GM20431 (cell line): ENCODE results near the gene MAGEA9B.
"Not testable (repeated sequence)": the region's sequence is repeated elsewhere in the genome, so short reads cannot be mapped to it uniquely, and the experiment has no call there.

Experiments used
- in situ Hi-C: fragments of 300-500 bp; cut with MseI, MboI; formaldehyde crosslinking; loops from one replicate; pipeline ENCODE4 v1.15.0; 2020; ENCODE audit warnings: low sequenced_read_pairs; ENCODE audit not compliant: unreplicated experiment

The MAGEA9B gene

DNA sequence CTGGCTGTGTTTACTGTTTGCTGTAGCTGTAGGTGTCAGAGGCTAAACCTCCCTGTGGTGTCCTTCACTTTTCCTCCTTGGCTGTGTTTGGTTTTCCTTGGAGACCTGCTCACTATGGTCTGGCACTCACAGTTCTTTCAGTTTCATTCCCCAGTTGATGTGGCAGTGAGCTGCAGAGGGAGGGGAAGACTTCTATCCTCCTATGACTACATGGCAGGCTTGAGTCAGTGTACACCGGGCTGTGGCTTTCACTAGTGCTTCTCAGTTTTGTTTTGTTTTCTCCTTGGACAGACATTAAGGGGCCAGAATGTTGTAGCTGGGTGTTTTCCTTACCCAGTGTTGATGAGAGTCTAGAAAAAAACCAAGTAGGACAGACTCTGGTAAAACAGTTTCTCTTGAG, 13.8 kb downstream of the MAGEA9B start:
- in situ Hi-C loops, result not testable (repeated sequence)

DNA sequence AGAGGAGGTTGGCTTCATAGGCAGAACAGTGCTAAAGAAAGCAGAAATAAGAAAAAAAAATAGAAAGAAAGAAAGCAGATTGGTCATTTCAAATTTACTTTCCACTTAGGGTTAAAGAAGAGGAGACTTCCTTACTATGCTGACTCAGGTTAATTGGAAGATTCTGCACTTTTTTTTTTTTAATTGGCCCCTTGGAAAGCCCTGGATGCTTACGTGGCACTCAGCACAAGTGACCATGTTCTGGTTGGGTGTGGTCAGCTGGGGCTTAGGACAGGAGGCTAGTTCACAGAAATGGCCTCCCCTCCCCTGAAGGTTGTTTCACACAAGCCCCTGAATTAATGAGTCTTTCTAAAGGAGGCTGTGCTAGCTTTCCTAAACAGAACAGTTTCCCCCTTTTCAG, 14.5 kb downstream of the MAGEA9B start:
- in situ Hi-C loops, result no loop called here

DNA sequence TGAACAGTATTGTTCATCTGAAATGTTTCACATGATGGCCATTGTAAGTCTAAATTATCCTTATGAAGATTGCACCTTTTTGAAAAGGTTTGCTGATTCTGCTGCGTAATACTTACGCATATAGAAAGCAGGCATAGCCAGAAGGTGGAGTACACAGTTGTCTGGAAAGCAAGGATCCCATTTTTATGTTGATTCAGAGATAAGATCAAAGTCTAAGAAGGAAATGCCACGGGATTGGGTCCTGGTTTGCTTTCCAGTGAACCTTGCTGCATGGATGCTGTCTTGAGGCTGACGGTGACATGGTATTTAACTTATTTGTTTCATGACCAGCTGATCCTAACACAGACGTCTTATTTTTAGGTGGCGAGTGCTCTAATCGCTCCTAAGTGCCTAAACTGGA, 15.5 kb downstream of the MAGEA9B start:
- in situ Hi-C loops, result no loop called here

DNA sequence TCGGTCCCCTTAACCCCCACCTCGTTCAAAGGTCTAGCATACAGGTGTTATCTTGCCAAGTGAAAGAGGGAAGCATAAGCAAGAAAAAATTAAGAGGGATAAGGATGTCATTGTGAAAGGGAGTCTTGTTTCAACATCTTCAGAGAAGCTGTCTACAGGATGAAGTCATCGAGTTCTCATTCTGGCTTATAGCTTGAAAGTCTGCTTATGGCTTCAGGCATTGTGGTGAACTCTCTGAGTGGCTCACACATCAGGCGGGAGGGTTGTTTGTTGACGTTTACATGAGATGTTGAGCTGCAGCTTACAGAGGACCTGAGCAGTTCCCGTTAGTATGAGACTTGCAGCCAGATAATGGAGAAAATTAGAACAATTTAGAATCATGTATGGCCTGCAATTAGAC, 16.6 kb downstream of the MAGEA9B start:
- in situ Hi-C loops, result no loop called here

DNA sequence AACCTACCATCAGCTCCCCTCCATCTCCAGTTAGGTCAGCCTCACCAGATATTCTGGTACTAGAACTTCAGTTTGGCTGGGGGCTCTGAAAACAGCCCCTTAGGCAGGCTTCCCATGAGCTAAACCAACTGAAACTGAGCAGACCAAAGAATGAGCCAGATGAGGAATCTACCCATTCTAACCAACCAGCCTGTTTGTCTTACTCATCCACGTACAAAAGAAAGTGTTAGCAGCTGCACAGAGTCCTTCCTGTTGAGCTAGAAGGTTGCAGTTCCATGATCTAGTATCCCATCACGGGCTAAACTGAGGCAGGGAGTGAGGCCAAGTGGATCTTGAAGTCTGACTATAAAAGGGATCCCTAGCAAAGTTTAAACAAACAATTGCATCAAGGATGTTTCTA, 17.5 kb downstream of the MAGEA9B start:
- in situ Hi-C loops, result no loop called here

DNA sequence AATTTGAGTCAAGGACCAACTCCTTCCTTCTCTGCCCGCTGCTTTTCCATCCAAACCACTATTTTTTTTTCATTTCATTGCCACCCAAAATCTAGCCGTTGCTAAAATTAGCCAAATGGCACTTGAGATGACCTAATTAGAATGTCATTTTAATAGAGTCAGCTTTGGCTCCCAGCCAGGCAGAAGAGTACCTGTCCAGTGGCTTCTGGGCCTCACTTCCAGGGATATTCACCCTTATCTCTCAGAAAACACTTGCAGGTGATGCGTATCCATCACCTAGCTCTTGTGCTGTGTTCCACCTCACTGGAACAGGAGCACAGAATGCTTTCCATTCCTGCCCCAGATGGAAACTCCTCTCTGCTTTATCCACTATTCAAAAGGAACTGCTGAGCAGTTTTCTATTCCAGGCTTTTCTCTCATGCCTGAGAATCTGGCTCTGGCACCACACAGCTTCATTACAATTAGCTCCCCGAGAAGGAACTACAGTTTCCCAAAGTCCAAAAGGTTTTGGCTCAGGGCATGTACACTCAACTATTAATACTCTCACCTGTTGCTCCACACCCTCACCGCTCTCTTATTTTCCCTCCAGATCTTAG, 18.5 kb downstream of the MAGEA9B start:
- in situ Hi-C loops, result no loop called here

DNA sequence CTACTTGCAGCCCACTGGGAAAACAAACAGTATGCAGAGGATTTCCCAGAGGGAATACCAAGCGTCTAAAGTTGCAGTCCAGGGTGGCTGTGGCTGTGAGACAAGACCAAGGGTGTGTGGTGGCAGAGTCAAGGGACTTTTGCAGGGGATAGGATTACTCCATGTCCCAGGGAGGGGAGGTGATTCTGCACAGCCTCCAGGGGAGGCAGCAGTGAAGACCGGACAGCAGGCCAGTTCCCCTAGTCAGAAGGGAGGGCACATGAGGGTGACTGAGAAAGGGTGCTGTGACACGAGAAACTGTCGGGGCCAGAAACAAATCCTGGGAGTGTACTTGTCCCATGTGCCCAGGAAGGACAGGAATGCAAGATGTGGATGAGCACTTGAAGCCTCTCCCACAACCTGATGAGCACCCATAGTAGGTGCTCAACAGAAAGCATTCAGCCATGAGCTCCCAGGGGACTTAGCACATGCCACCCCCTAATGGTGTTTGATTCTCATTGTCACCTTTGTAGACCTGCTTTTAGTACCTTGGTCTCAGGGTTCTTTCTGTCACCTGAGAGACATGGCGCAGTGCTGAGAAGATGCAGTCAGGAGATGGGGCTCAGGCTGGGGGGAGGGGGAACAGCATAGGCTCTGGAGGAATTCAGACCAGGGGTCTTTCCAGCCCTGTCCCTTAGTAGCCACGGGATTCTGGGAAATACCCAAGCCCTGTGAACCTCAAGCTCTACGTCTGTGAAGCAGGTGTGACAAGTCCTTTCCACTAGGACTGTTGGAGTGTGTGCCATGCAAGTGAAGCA, 19.4 kb downstream of the MAGEA9B start:
- in situ Hi-C loops, result no loop called here

DNA sequence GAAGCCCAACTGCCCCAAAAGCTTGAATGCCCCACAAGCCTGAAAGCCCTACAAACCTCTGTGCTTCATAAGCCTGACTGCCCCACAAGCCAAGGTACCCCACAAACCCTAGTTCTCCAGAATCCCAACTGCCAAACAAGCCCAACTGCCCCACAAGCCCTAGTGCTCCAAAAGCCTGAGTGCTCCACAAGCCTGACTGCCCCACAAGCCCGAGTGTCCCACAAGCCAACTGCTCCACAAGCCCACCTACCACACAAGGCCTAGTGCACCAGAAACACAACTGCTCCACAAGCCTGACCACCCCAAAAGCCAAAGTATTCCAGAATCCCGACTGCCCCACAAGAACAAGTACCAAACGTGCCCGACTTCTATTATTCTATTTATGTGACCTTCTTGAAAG, 23.9 kb downstream of the MAGEA9B start:
- in situ Hi-C loops, result no loop called here

DNA sequence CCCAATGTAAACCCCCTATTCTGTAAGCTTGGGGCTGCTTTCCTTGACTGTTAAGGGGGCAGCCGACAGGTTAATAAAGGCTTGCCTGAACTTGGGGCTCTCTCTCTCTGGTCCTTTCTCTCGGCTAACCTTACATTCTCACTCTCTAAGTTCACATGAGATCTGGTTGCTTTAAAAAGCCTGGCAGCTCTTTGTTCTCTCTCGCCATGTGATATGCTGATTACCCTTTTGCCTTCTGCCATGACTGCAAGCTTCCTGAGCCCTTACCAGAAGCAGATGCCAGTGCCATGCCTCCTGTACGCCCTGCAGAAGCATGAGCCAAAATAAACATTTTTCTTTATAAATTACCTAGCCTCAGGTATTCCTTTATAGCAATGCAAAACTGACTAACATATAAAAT, 32.0 kb downstream of the MAGEA9B start:
- in situ Hi-C loops, result not testable (repeated sequence)

DNA sequence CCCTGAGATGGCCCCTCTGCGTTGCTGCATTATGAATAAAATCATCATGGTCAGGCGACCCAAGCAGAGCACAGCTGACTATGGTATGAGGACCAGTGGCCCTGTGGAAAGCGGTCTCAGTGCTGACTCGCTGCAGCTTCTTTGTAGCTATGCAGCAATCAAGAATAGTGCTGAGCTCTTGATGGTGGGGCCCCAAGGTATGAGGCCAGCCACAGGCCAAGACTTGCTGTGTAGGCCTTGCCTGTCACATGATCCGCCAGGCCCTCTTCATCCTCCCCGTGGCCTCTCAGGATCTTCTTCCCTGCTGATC, 35.4 kb downstream of the MAGEA9B start:
- in situ Hi-C loops, result not testable (repeated sequence)

DNA sequence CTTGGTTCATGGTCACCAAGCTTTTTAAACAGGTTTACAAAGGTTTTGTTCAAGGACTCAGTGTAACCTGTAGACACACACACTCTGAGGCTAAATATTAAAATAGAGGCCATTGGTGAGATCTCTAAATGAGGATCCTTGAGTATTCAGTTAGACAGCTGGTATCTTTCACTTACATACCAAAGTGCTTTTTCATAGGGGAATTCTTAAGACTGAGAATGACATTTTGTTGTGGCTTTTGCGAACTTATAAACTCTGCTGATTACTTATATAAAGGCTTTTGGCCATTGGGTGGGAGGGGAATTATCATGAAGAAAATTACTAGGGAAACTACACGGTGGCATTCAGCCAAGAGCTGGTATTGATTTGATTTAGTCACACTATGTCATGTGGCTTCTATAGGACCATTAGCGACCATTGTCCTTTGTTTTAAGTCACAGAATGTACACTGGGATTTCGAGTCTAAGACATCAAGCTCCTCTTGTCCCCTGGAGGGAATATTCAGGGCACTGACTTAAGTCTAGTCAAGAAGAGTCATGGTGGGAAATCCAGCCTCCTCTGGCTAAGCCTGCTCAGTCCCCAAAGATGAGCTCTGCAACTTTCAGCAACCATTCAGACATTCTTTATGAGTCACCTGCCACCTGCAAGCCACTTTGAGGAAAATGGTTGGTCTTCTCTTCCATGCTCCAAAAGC, 35.9 kb downstream of the MAGEA9B start:
- in situ Hi-C loops, result not testable (repeated sequence)

DNA sequence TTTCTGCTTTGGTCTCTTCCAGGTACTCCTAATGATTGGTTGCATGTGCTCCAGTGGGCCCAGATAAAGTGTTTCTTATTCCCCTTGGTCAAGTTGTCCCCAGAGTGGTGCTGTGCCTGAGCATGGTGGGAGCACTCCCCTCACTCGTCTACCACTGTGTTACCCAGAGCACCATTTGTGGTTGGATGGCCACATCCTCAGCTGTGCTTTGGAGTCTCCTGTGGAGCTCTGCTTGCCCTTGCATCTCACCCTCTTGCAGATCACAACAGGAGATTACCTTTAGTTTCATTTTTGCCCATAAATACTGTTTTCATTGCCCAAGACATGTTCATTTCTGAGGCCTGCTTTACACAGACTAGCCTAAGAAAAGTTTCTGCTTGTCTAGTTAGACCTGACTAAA, 36.8 kb downstream of the MAGEA9B start:
- in situ Hi-C loops, result not testable (repeated sequence)

DNA sequence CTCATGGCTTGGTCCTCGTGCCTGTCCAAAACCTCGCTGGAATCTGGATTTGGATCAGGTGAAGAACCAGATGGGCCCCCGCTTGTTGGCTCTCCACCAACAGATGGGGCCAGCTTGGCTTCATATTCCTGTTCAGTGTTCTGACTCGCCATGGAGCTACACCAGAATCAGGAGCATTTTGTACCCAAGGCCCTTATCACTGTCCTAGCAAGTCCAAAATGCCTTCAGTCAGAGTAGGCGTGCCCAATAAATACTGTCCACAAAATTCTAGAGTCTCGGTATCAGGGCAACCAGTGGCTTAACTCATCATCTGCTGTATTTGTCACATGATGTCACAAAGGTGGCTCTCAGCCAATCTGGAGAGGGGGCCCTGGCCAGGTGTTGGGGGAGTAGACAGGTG, 37.6 kb downstream of the MAGEA9B start, which contains the start of gene HSFX3:
Gene HSFX3, minus strand, starts transcription at position 224 of the 400 bp plus-strand sequence. Its CDS starts 72 bp downstream, at position 152.
- in situ Hi-C loops, result not testable (repeated sequence)

DNA sequence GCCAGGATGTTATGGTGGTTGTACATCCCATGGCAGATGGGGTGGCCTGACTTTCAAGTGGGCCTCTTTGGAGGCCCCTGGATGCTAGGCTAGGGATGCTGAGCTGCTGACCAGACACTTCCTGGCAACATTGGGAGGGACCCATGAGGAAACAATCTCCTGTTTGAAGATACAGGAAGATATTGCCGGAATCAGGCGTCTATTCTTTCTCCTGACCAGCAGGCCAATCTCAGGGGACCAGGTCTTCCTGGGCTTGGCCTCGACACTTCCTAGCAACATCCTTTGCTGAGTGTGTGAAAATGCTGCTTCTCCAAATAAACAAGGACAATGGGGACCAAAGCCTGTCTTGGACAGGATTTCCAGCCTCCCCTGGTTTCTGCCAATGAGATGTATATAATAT, 39.5 kb downstream of the MAGEA9B start:
- in situ Hi-C loops, result not testable (repeated sequence)

DNA sequence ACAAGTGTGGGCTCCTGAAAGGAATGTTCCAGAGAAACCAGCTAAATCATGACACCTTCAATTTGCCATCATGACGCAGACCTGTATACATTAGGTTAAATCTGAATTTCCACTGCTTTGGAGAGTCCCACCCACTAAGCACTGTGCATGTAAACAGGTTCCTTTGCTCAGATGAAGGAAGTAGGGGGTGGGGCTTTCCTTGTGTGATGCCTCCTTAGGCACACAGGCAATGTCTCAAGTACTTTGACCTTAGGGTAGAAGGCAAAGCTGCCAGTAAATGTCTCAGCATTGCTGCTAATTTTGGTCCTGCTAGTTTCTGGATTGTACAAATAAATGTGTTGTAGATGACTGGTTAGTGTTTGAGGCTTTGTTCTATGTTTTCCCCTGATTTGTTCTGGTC, 40.3 kb downstream of the MAGEA9B start:
- in situ Hi-C loops, result not testable (repeated sequence)

DNA sequence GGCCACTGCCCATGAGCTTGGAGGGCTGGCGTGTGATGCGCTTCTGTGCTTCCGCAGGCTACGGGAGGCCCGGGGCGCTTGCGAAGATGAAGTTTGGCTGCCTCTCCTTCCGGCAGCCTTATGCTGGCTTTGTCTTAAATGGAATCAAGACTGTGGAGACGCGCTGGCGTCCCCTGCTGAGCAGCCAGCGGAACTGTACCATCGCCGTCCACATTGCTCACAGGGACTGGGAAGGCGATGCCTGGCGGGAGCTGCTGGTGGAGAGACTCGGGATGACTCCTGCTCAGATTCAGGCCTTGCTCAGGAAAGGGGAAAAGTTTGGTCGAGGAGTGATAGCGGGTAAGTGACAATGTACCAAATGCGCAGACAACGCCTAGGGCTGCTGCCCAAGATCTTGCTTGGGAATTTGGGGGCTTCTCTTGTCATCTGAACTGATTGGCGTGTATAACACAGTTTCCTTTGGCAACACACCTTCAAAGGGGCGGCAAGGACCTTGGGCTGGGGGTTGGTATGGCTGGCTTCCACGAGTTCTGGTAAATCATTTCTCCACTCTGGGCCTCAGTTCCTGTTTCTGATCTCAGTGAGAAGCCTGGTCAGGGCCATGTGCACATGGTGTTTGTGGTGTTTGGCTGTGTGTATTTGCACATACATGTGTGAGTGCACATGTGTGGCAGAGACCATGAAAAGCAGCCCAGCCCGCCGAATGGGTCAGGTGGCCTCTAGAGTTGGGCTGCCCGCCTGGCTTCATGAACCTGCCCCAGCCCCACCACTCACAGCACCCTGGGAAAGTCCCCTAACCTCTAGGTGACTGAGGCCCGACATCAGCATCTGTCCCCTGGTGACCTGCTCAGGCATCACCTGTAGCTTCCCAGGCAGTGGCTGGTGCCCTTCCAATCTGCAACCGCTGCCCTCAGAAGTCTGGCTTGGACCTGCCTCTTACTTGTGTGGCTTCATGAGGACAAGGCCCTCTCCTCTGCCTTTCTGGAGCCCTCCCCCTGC, 41.4 kb downstream of the MAGEA9B start:
- in situ Hi-C loops, result not testable (repeated sequence)

DNA sequence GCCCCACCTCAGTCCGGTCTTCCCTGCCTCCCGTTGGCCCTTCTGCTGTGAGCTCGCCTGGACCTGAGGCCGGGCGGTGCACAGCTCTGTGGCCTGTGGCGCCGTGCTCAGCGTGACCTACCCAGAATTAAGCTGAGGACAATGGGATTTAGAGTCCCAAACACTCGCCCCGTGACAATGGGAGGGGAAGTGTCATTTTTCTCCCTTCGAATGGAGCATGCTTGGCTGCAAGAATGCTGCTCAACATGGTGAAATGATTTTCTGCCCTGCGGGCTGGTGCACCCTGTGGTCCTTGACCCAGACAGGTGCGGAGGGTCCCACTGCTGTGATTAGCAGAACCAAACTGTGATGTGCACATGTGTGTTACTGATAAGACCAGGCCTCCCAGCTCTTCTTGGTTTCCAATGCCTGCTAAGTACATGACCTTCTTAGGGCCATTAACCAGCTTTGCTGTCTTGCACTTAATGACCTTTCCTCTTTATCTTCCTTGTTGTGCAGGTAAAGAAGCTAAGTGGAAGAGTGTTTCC, 45.7 kb downstream of the MAGEA9B start:
- in situ Hi-C loops, result no loop called here

DNA sequence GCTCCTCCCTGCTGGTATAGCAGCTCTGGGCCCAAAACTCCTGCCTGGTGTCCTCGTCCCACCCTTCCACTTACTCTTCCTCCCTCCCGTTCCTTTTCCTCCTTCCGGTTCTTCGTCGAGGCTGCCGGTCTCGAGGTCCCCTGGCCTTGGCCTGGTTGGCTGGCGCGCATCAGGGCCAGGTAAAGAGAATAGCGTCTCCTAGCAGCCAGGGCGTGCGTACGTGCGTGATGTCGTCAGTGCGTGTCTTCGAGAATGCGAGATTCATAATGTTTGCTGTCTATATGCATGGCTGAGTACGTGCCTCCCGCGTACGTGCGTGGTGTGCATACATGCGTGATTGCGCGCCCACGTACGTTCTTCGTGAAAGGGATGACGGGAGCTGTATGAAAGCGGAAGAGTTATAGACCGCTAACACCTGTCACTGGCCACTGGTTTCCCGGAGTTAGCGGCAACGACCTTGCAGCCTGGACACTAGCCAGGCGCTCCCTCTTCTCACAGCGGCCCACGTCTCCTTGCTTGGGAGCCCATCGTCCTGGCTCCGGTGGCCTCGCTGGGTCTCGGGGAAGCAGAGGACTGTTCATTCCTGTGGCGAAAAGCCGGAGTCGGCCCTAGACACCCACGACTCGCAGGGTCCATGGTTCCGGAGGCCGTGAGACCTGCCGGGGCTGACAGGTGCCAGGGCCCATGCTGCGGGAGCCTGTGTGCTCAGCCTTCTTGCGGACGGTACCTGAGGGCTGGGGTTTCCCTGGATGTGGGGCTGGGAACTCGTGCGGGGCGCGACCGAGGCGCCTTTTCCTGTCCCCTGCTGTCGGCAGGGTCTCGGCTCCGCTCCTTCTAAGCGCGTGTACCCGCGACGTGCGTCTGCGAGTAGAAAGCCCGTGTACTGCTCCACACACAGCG, 46.4 kb downstream of the MAGEA9B start, which contains the start of gene EOLA1:
Gene EOLA1, plus strand, starts transcription at position 392 of the 900 bp plus-strand sequence. CDS start 4,619 bp downstream, outside the sequence.
- in situ Hi-C loops, result no loop called here

DNA sequence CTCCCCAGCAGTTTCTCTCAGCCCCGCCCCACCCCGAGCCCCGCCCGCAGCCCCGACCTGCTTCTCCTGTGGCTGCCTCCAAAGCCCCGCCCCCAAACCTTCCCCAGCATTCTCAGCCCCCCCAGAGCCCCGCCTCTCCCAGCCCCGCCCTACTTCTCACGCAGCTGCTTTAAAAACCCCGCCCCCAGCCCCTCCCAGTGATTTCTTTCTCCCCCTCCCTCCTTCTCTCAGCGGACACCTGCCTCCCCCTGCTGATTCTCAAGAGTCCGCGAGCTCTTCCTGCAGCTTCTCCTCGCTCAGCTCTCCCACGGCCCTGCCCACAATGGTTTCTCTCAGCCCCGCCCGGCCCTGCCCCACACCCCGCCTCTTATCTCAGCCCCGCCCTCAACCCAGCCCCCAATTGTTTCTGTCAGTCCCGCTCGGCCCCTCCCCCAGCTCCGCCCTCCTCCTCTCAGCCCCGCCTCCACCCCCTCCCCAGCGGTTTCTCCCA, 47.1 kb downstream of the MAGEA9B start:
- in situ Hi-C loops, result no loop called here
